ENCODE results near the gene PPIP5K1. TPM values are rescaled to one million over a fixed set of nuclear protein-coding genes. Genes with fewer than 3 reads are reported as not detected.
A peak's percentile ranks its signal among the peaks of the same experiment; 100 is the strongest.

Gene PPIP5K1
- total and polyA plus RNA-seq, 9 of the 15 experiments (the other 6 are each of a cell fraction or from before 2014, with no cell fraction given), result 2.5 to 74.6 (median 35.1) TPM

- POLR2A ChIA-PET, result interaction anchor here (0.5 to 9.1 kb wide), 6 partner anchors 10 to 752 kb away, joined by 3 to 63 read pairs (median 3); no protein-coding TSS in a partner anchor
- Histone ChIP-seq H3K9me3 (replicated peaks; ENCODE audit: control insufficient read depth, insufficient read depth, low read depth, low read length) (no peaks in the 10 kb centered on the region), H3K4me3 (peak within 1 kb of the TSS; percentile 56), H3K27me3 (ENCODE audit: control insufficient read depth in 2 of 2, insufficient read depth in 2 of 2, low read length in 2 of 2) (no peaks in the 10 kb centered on the region), H3K9me1 (ENCODE audit: control insufficient read depth, insufficient read depth, low read length) (no peaks in the 10 kb centered on the region), H3K36me3 (ENCODE audit: control insufficient read depth, insufficient read depth, low read length) (peaks cover 24% of the 10 kb centered on the region; the same call in 2 of the 3 replicates), H4K20me1 (replicated peaks; ENCODE audit: control insufficient read depth, insufficient read depth, low read length) (no peaks in the 10 kb centered on the region), H3K4me2 (ENCODE audit: insufficient read depth, low read length) (peak within 1 kb of the TSS; percentile 98), H3K9ac (ENCODE audit: insufficient read depth in 1 of 2, low read depth in 2 of 2, low read length in 2 of 2) (peak within 1 kb of the TSS; percentile 79 to 80), H2AFZ (ENCODE audit: low read depth, low read length) (peak within 1 kb of the TSS; percentile 92), H3K4me1 (replicated peaks in 1 of 2; ENCODE audit: control insufficient read depth in 2 of 2, insufficient read depth in 2 of 2, low read length in 2 of 2) (peaks cover 46 to 50% of the 10 kb centered on the region in 2 experiments), H3K27ac (ENCODE audit: extremely low read depth, low read depth, low read length) (peak within 1 kb of the TSS; percentile 80), H3K79me2 (ENCODE audit: control insufficient read depth, insufficient read depth, low read length) (peaks cover 24% of the 10 kb centered on the region; the same call in 2 of the 3 replicates)
- peak; percentile 84 to 90 (median 88) for DNase-seq (ENCODE audit: extremely low read depth in 1 of 4, low spot score in 3 of 4)
- peak; percentile 79 for ATAC-seq
- 2% methylated on average over 6 of the region's 15 CpGs for WGBS (ENCODE audit: insufficient coverage, low coverage, missing lambda C conversion rate)
- no TSS peak for BruUV-seq (replicated peaks)
- FAIRE-seq, result no peak
- in situ Hi-C loops (cut with MboI), result no loop called here
- intact Hi-C loops (cut with micrococcal nuclease), result no loop called here
- CTCF ChIA-PET (ENCODE audit: low intra/inter-chr PET ratio), result no interaction called here
- TF ChIP-seq TFAP4 (CRISPR knock-in tag; IDR thresholded peaks at IDR 0.05; ENCODE audit: borderline replicate concordance) (peak; percentile 92), ARID4B (CRISPR knock-in tag; IDR thresholded peaks at IDR 0.05) (peak; percentile 48; the same call in 1 of the 2 replicates), RCOR1 (IDR thresholded peaks at IDR 0.05; ENCODE audit: borderline replicate concordance in 1 of 2, low read depth in 2 of 2, low read length in 2 of 2) (0 out of 4 replicates have a peak, but pooled peaks of 1 of the 2 experiments have one; percentile 25), POLR2A (conservative IDR thresholded peaks at IDR 0.05) (peak; percentile 52), XRCC3 (IDR thresholded peaks at IDR 0.05) (no peak), SMARCA5 (IDR thresholded peaks at IDR 0.05) (peak; percentile 60; the same call in 1 of the 2 replicates), PRDM10 (IDR thresholded peaks at IDR 0.05; ENCODE audit: partially characterized antibody) (peak; percentile 96), RFX5 (IDR thresholded peaks at IDR 0.05; ENCODE audit: low read depth, low read length) (no peak), RBM25 (IDR thresholded peaks at IDR 0.05; ENCODE audit: low read depth, low read length, severe bottlenecking) (no peak), VEZF1 (CRISPR knock-in tag; IDR thresholded peaks at IDR 0.05) (peak; percentile 82)
Measured at GRCh38 chr15:43517354-43518196, 72.4 kb downstream of the PPIP5K1 start, which contains the start of gene MAP1A. TSS of gene MAP1A (plus strand) at chr15:43517608. CDS start at chr15:43521474, 3,866 bp downstream.

Measured in K562 (cell line).